HepG2 (cell line): ENCODE data around the gene TMEM63C. TPM values are rescaled to one million over a fixed set of nuclear protein-coding genes. Genes with fewer than 3 reads are reported as not detected.

ENCODE experiments used
- BATF2 ChIP-seq: sonication (generic); formaldehyde crosslinking; IDR thresholded peaks from 2 replicates; pipeline ENCODE4 v1.8.0; 2022; ENCODE audit warnings: mild to moderate bottlenecking, missing genetic modification reagents, moderate library complexity
- CBX2 ChIP-seq, 2 experiments: fragments of 200-600 bp in 1 of 2; sonication (generic); formaldehyde crosslinking in 1 of 2; IDR thresholded peaks; 2 replicates each; pipeline versions ENCODE4 v1.7.0 to v1.8.1; 2018 to 2022; ENCODE audit warnings: low read depth in 2 of 2, low read length in 1 of 2, mild to moderate bottlenecking in 1 of 2, missing genetic modification reagents in 1 of 2
- NR1H2 ChIP-seq: sonication (generic); formaldehyde crosslinking; IDR thresholded peaks from 2 replicates; pipeline ENCODE4 v1.8.1; 2022; ENCODE audit warnings: low read depth, missing genetic modification reagents, borderline replicate concordance
- SOX13 ChIP-seq, 3 experiments: fragments of 450-650 bp in 1 of 3; sonication (generic) in 1 of 3; formaldehyde crosslinking in 1 of 3; IDR thresholded peaks in 2 of 3; conservative IDR thresholded peaks in 1 of 3; 2 replicates each; pipeline versions ENCODE4 v1.5.0 to v1.6.1; 2016 to 2020; ENCODE audit warnings: antibody characterized with exemption in 1 of 3, mild to moderate bottlenecking in 1 of 3, missing compliant biosample characterization in 1 of 3, missing genetic modification reagents in 1 of 3, moderate library complexity in 1 of 3
- SOX5 ChIP-seq: IDR thresholded peaks from 2 replicates; pipeline ENCODE4 v1.6.1; 2016; ENCODE audit warnings: borderline replicate concordance
- SP2 ChIP-seq: sonication (generic); formaldehyde crosslinking; IDR thresholded peaks from 2 replicates; pipeline ENCODE4 v1.5.1; 2020; ENCODE audit warnings: mild to moderate bottlenecking, missing genetic modification reagents
- THAP7 ChIP-seq: sonication (generic); formaldehyde crosslinking; IDR thresholded peaks from 2 replicates; pipeline ENCODE4 v1.8.1; 2023; ENCODE audit warnings: mild to moderate bottlenecking, missing genetic modification reagents
- THAP8 ChIP-seq: sonication (generic); formaldehyde crosslinking; IDR thresholded peaks from 2 replicates; pipeline ENCODE4 v1.5.1; 2020; ENCODE audit warnings: missing genetic modification reagents, mild to moderate bottlenecking, borderline replicate concordance
- WIZ ChIP-seq: sonication (generic); formaldehyde crosslinking; IDR thresholded peaks from 2 replicates; pipeline ENCODE4 v1.5.1; 2020; ENCODE audit warnings: mild to moderate bottlenecking, missing genetic modification reagents
- ZFP41 ChIP-seq: sonication (generic); formaldehyde crosslinking; IDR thresholded peaks from 2 replicates; pipeline ENCODE4 v1.4.0; 2020; ENCODE audit warnings: mild to moderate bottlenecking, missing genetic modification reagents, borderline replicate concordance
- ZNF121 ChIP-seq: sonication (generic); formaldehyde crosslinking; IDR thresholded peaks from 2 replicates; pipeline ENCODE4 v1.5.0; 2020; ENCODE audit warnings: mild to moderate bottlenecking, missing genetic modification reagents
- ZNF124 ChIP-seq: sonication (generic); formaldehyde crosslinking; IDR thresholded peaks from 2 replicates; pipeline ENCODE4 v1.4.0; 2020; ENCODE audit warnings: missing genetic modification reagents
- ZNF20 ChIP-seq: sonication (generic); formaldehyde crosslinking; IDR thresholded peaks from 2 replicates; pipeline ENCODE4 v1.4.0; 2020; ENCODE audit warnings: mild to moderate bottlenecking, moderate library complexity, missing genetic modification reagents
- ZNF253 ChIP-seq: sonication (generic); formaldehyde crosslinking; IDR thresholded peaks from 2 replicates; pipeline ENCODE4 v1.8.0; 2022; ENCODE audit warnings: mild to moderate bottlenecking, missing genetic modification reagents, borderline replicate concordance
- ZNF33A ChIP-seq: sonication (generic); formaldehyde crosslinking; IDR thresholded peaks from 2 replicates; pipeline ENCODE4 v1.5.1; 2020; ENCODE audit warnings: missing genetic modification reagents, mild to moderate bottlenecking, moderate library complexity, borderline replicate concordance
- ZNF552 ChIP-seq: sonication (generic); formaldehyde crosslinking; IDR thresholded peaks from 2 replicates; pipeline ENCODE4 v1.9.0; 2022; ENCODE audit warnings: missing genetic modification reagents, mild to moderate bottlenecking, borderline replicate concordance
- ZNF567 ChIP-seq: sonication (generic); formaldehyde crosslinking; IDR thresholded peaks from 2 replicates; pipeline ENCODE4 v1.8.1; 2023; ENCODE audit warnings: mild to moderate bottlenecking, missing genetic modification reagents, borderline replicate concordance
- ZNF615 ChIP-seq: sonication (generic); formaldehyde crosslinking; IDR thresholded peaks from 2 replicates; pipeline ENCODE4 v1.5.0; 2020; ENCODE audit warnings: mild to moderate bottlenecking, missing genetic modification reagents, borderline replicate concordance
- ZNF879 ChIP-seq: sonication (generic); formaldehyde crosslinking; IDR thresholded peaks from 2 replicates; pipeline ENCODE4 v1.8.1; 2023; ENCODE audit warnings: missing genetic modification reagents
- polyA plus RNA-seq, 8 experiments: library from polyadenylated mRNA; depleted of rRNA in 3 of 8; stranded (reverse) in 7 of 8; unstranded in 1 of 8; fragments of >200 nt; fragmentation: Illumina TruSeq in 4 of 8; extraction: Trizol in 4 of 8; gene quantifications; 2 replicates each; pipeline versions ENCODE4 v1.2.1 to v1.2.3, GENCODE V29; 2011 to 2016; ENCODE audit warnings: low read depth in 4 of 8, missing spikeins in 1 of 8, mixed read lengths in 1 of 8; ENCODE audit not compliant: insufficient read depth in 1 of 8
- total RNA-seq, 5 experiments: library from RNA; depleted of rRNA; stranded (reverse); fragments of >200 nt; fragmentation: Illumina TruSeq; extraction: Trizol; gene quantifications; 2 replicates each; pipeline ENCODE4 v1.2.3, GENCODE V29; 2016; ENCODE audit warnings: low read depth in 1 of 5
- TF ChIP-seq, protein P1 (sequence below): sonication (generic); formaldehyde crosslinking; IDR thresholded peaks from 2 replicates; pipeline ENCODE4 v1.4.0; 2020; ENCODE audit warnings: missing genetic modification reagents
- TF ChIP-seq, protein P2 (sequence below): sonication (generic); formaldehyde crosslinking; IDR thresholded peaks from 2 replicates; pipeline ENCODE4 v1.5.0; 2020; ENCODE audit warnings: missing genetic modification reagents
- TF ChIP-seq, protein P3 (sequence below): IDR thresholded peaks from 2 replicates; pipeline ENCODE4 v1.6.1; 2016; ENCODE audit warnings: low read depth, control low read depth

The TMEM63C gene
- total and polyA plus RNA-seq, 2 of the 13 experiments (the other 11 are each of a cell fraction or from before 2014, with no cell fraction given) = 0.17 to 0.27 TPM

DNA sequence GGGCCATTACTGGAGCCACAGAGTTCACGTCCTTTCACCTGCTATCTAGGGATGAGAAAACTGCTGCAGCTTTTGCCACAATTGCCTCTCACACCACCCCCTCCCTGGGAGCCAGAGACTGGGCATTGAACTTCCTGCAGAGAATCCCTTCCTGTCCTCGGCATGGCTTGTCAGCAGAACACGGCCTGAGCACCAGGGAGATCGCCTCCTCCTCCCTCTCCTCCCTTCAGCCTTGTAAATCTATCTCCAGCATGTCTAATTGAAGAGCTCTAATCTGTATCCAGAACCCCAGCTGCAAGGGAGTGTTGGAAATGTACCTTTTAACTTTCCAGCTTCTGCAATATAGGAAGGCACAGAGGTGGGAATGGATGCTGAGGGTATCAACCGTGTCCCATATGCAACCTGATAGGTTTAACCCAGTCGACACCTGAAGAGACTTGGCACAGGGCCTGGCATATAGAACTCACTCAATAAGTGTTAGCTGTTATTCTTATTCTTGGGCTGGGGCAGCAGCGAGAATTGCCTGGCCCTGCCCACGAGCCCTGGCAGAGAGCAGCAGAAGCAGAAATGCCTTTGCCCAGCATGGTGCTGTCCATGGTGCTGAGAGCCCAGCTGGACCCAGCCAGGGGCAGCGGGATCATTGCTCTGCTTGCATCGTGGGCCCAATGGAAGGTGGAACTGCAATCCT is 26.8 kb downstream of the TMEM63C start (continued):
- TF ChIP-seq, protein P1, sequence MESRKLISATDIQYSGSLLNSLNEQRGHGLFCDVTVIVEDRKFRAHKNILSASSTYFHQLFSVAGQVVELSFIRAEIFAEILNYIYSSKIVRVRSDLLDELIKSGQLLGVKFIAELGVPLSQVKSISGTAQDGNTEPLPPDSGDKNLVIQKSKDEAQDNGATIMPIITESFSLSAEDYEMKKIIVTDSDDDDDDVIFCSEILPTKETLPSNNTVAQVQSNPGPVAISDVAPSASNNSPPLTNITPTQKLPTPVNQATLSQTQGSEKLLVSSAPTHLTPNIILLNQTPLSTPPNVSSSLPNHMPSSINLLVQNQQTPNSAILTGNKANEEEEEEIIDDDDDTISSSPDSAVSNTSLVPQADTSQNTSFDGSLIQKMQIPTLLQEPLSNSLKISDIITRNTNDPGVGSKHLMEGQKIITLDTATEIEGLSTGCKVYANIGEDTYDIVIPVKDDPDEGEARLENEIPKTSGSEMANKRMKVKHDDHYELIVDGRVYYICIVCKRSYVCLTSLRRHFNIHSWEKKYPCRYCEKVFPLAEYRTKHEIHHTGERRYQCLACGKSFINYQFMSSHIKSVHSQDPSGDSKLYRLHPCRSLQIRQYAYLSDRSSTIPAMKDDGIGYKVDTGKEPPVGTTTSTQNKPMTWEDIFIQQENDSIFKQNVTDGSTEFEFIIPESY (CRISPR knock-in tag) = no peak
- TF ChIP-seq ZNF879 (CRISPR knock-in tag) = peak; percentile 84; the same call in 1 of the 2 replicates
- no peak for TF ChIP-seq ZFP41 (CRISPR knock-in tag)
- TF ChIP-seq SOX5 (CRISPR knock-in tag) = peak; percentile 30; the same call in 1 of the 2 replicates
- no peak for TF ChIP-seq CBX2 (IDR thresholded peaks at IDR 0.05; ENCODE audit: low read depth, low read length)
- TF ChIP-seq CBX2 (CRISPR knock-in tag; IDR thresholded peaks at IDR 0.05; ENCODE audit: low read depth) = no peak
- TF ChIP-seq SP2 = no peak
- peak; percentile 96 for TF ChIP-seq ZNF124
- no peak for TF ChIP-seq BATF2 (CRISPR knock-in tag)
- TF ChIP-seq ZNF20 (CRISPR knock-in tag) = no peak
- TF ChIP-seq ZNF615 = no peak
- TF ChIP-seq NR1H2 (CRISPR knock-in tag) = no peak
- no peak for TF ChIP-seq ZNF33A (CRISPR knock-in tag)
- TF ChIP-seq ZNF552 (CRISPR knock-in tag) = no peak
- peak; percentile 98 for TF ChIP-seq WIZ (CRISPR knock-in tag)
- TF ChIP-seq ZNF567 (CRISPR knock-in tag) = no peak
- 0 out of 2 replicates have a peak, but pooled peaks have one; percentile 66 for TF ChIP-seq THAP8 (CRISPR knock-in tag)
- no peak for TF ChIP-seq ZNF121 (CRISPR knock-in tag)
- TF ChIP-seq ZNF253 (CRISPR knock-in tag) = peak; percentile 84
- no peak for TF ChIP-seq THAP7 (CRISPR knock-in tag)
- TF ChIP-seq, protein P2, sequence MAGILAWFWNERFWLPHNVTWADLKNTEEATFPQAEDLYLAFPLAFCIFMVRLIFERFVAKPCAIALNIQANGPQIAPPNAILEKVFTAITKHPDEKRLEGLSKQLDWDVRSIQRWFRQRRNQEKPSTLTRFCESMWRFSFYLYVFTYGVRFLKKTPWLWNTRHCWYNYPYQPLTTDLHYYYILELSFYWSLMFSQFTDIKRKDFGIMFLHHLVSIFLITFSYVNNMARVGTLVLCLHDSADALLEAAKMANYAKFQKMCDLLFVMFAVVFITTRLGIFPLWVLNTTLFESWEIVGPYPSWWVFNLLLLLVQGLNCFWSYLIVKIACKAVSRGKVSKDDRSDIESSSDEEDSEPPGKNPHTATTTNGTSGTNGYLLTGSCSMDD (CRISPR knock-in tag) = no peak
- TF ChIP-seq, protein P3, sequence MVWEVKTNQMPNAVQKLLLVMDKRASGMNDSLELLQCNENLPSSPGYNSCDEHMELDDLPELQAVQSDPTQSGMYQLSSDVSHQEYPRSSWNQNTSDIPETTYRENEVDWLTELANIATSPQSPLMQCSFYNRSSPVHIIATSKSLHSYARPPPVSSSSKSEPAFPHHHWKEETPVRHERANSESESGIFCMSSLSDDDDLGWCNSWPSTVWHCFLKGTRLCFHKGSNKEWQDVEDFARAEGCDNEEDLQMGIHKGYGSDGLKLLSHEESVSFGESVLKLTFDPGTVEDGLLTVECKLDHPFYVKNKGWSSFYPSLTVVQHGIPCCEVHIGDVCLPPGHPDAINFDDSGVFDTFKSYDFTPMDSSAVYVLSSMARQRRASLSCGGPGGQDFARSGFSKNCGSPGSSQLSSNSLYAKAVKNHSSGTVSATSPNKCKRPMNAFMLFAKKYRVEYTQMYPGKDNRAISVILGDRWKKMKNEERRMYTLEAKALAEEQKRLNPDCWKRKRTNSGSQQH = peak; percentile 93
- no peak for TF ChIP-seq SOX13 (IDR thresholded peaks at IDR 0.05)
- TF ChIP-seq SOX13 (CRISPR knock-in tag; conservative IDR thresholded peaks at IDR 0.05 in 1 of 2, IDR thresholded peaks at IDR 0.05 in 1 of 2) = peak in 1 of 2 experiments; percentile 62; a peak in 2 of 4 replicates
